NT2/D1 (cell line): ENCODE results near the gene MUTYH.
"Not testable (repeated sequence)": the region's sequence is repeated elsewhere in the genome, so short reads cannot be mapped to it uniquely, and the experiment has no call there.

Experiments used
- DNase-seq: peaks from one replicate; pipeline ENCODE4 v3.0.0-alpha.2; 2011; ENCODE audit warnings: low read depth, low spot score
- H3K27me3 ChIP-seq: 2 replicates; pipeline ENCODE4 v1.6.0; 2011; ENCODE audit warnings: mild to moderate bottlenecking; ENCODE audit not compliant: insufficient read length, insufficient read depth
- H3K36me3 ChIP-seq: 2 replicates; pipeline ENCODE4 v1.6.1; 2011; ENCODE audit warnings: mild to moderate bottlenecking, low read length, mixed read lengths; ENCODE audit not compliant: insufficient read depth, insufficient read length
- H3K4me1 ChIP-seq: 2 replicates; pipeline ENCODE4 v1.5.1; 2011; ENCODE audit not compliant: insufficient read depth, insufficient read length
- H3K4me3 ChIP-seq: 2 replicates; pipeline ENCODE4 v1.5.1; 2011; ENCODE audit warnings: low read depth; ENCODE audit not compliant: insufficient read length
- H3K9ac ChIP-seq: 2 replicates; pipeline ENCODE4 v1.6.0; 2011; ENCODE audit warnings: low read depth; ENCODE audit not compliant: insufficient read length
- H3K9me3 ChIP-seq: 2 replicates; pipeline ENCODE4 v1.5.1; 2011; ENCODE audit warnings: mild to moderate bottlenecking, low read length; ENCODE audit not compliant: insufficient read depth
- SUZ12 ChIP-seq: IDR thresholded peaks from 2 replicates; pipeline ENCODE4 v1.6.1; 2011; ENCODE audit not compliant: insufficient read length, insufficient read depth; ENCODE audit errors: extremely low read depth
- YY1 ChIP-seq: IDR thresholded peaks from 2 replicates; pipeline ENCODE4 v1.6.1; 2011; ENCODE audit not compliant: insufficient read length, insufficient read depth
- ZNF274 ChIP-seq: IDR thresholded peaks from 2 replicates; pipeline ENCODE4 v1.6.1; 2011; ENCODE audit warnings: mild to moderate bottlenecking, low read depth, low read length

Gene MUTYH

GRCh38 chr1:45339789-45340558, at the start of gene MUTYH, which contains the start of gene TOE1:
MUTYH (minus strand) TSS chr1:45340440; CDS start chr1:45334505, 5,935 bp downstream.
TOE1 (plus strand) TSS chr1:45340170; CDS start chr1:45340253, 83 bp downstream.
- H3K9ac ChIP-seq: peak within 1 kb of the TSS; percentile 99
- peak; percentile 97 for DNase-seq
- H3K27me3 ChIP-seq: no peaks in the 10 kb centered on the region
- TF ChIP-seq YY1 (peak; percentile 71), ZNF274 (no peak)
- peaks cover 8% of the 10 kb centered on the region; the same call in 1 of the 2 replicates for H3K9me3 ChIP-seq
- H3K4me1 ChIP-seq: peaks cover 9% of the 10 kb centered on the region
- H3K36me3 ChIP-seq: peaks cover 62% of the 10 kb centered on the region
- peak within 1 kb of the TSS; percentile 97 for H3K4me3 ChIP-seq

- H3K4me3 ChIP-seq: no peak overlapping the region
- H3K9me3 ChIP-seq: no peaks in the 10 kb centered on the region
- TF ChIP-seq ZNF274: no peak
- TF ChIP-seq SUZ12: no peak
- no peak for TF ChIP-seq YY1
- no peak overlapping the region for H3K9ac ChIP-seq
- DNase-seq: no peak
- H3K36me3 ChIP-seq: no peaks in the 10 kb centered on the region
- H3K27me3 ChIP-seq: no peaks in the 10 kb centered on the region
- no peaks in the 10 kb centered on the region for H3K4me1 ChIP-seq
These were observed 46.0 kb upstream of the MUTYH start for GRCh38 chr1:45386219-45386618.

- no peak for DNase-seq
- Histone ChIP-seq H3K36me3 (no peaks in the 10 kb centered on the region), H3K4me1 (no peaks in the 10 kb centered on the region), H3K9me3 (no peaks in the 10 kb centered on the region), H3K9ac (no peak overlapping the region), H3K4me3 (no peak overlapping the region), H3K27me3 (no peaks in the 10 kb centered on the region)
- no peak for TF ChIP-seq ZNF274
- TF ChIP-seq YY1: no peak
- TF ChIP-seq SUZ12: no peak
These were observed 45.1 kb upstream of the MUTYH start for GRCh38 chr1:45385302-45385701.

- not testable (repeated sequence) for DNase-seq, H3K9ac ChIP-seq, H3K36me3 ChIP-seq, H3K4me1 ChIP-seq, H3K4me3 ChIP-seq, H3K9me3 ChIP-seq, H3K27me3 ChIP-seq
These were observed 44.0 kb upstream of the MUTYH start for GRCh38 chr1:45384213-45384612.

GRCh38 chr1:45383191-45383590, 43.0 kb upstream of the MUTYH start:
- H3K27me3 ChIP-seq: no peaks in the 10 kb centered on the region
- H3K36me3 ChIP-seq: no peaks in the 10 kb centered on the region

GRCh38 chr1:45381243-45381642, 41.0 kb upstream of the MUTYH start:
- H3K4me1 ChIP-seq: no peaks in the 10 kb centered on the region
- no peak overlapping the region for H3K9ac ChIP-seq
- no peak for DNase-seq
- H3K27me3 ChIP-seq: no peaks in the 10 kb centered on the region
- H3K9me3 ChIP-seq: no peaks in the 10 kb centered on the region
- H3K36me3 ChIP-seq: no peaks in the 10 kb centered on the region
- no peak overlapping the region for H3K4me3 ChIP-seq
- no peak for TF ChIP-seq SUZ12
- no peak for TF ChIP-seq ZNF274
- TF ChIP-seq YY1: no peak

More at GRCh38 chr1:45383191-45383590, 43.0 kb upstream of the MUTYH start:
- TF ChIP-seq YY1 (no peak), ZNF274 (no peak), SUZ12 (no peak)
- no peak overlapping the region for H3K4me3 ChIP-seq
- no peak overlapping the region for H3K9ac ChIP-seq
- no peaks in the 10 kb centered on the region for H3K9me3 ChIP-seq
- DNase-seq: no peak
- no peaks in the 10 kb centered on the region for H3K4me1 ChIP-seq

- TF ChIP-seq ZNF274 (no peak), SUZ12 (no peak), YY1 (no peak)
- Histone ChIP-seq H3K36me3 (no peaks in the 10 kb centered on the region), H3K4me3 (no peak overlapping the region), H3K27me3 (no peaks in the 10 kb centered on the region), H3K9me3 (no peaks in the 10 kb centered on the region), H3K4me1 (no peaks in the 10 kb centered on the region), H3K9ac (no peak overlapping the region)
- DNase-seq: no peak
These were observed 40.5 kb upstream of the MUTYH start for GRCh38 chr1:45380730-45381129.

GRCh38 chr1:45380125-45380524, 39.9 kb upstream of the MUTYH start:
- Histone ChIP-seq H3K36me3 (no peaks in the 10 kb centered on the region), H3K27me3 (no peaks in the 10 kb centered on the region), H3K4me3 (no peak overlapping the region), H3K9ac (no peak overlapping the region), H3K4me1 (no peaks in the 10 kb centered on the region), H3K9me3 (no peaks in the 10 kb centered on the region)
- TF ChIP-seq ZNF274 (no peak), SUZ12 (no peak), YY1 (no peak)
- no peak for DNase-seq
